ENCODE results near the gene SPPL3. TPM values are rescaled to one million over a fixed set of nuclear protein-coding genes. Genes with fewer than 3 reads are reported as not detected.

Gene SPPL3
- total RNA-seq, 1 donor from 2014 or later = 40.3 TPM

- H3K27ac Mint-ChIP-seq = no peak overlapping the region
- DNase-seq = no peak
- H3K4me1 Mint-ChIP-seq = peaks cover 17% of the 10 kb centered on the region
- peaks cover 77% of the 10 kb centered on the region for H3K36me3 Mint-ChIP-seq (ENCODE audit: low read depth)
- intact Hi-C loops (cut with micrococcal nuclease) = loop anchor here (10.0 kb wide), 1 partner anchor 284 kb away; the partner anchor contains the start of gene COX6A1
- H3K27me3 Mint-ChIP-seq = no peaks in the 10 kb centered on the region
- POLR2A ChIA-PET = no interaction called here
- no peaks in the 10 kb centered on the region for H3K9me3 Mint-ChIP-seq
- CTCF ChIA-PET = interaction anchor here (2.1 kb wide), 1 partner anchor 72 kb away, joined by 6 read pairs; no protein-coding TSS in a partner anchor
- no peak overlapping the region for H3K4me3 Mint-ChIP-seq
- ATAC-seq (ENCODE audit: low read depth) = no peak
- no peak for TF ChIP-seq CTCF (IDR thresholded peaks at IDR 0.05)
These were observed 185.1 kb downstream of the SPPL3 start for GRCh38 chr12:120719072-120719471.

- ATAC-seq (ENCODE audit: low read depth) (no peak), DNase-seq (no peak)
- no peak overlapping the region for H3K27ac Mint-ChIP-seq
- no peaks in the 10 kb centered on the region for H3K9me3 Mint-ChIP-seq
- TF ChIP-seq CTCF (IDR thresholded peaks at IDR 0.05) = no peak
- H3K36me3 Mint-ChIP-seq (ENCODE audit: low read depth) = peaks cover 79% of the 10 kb centered on the region
- no peak overlapping the region for H3K4me3 Mint-ChIP-seq
- ChIA-PET POLR2A (no interaction called here), CTCF (no interaction called here)
- peaks cover 24% of the 10 kb centered on the region for H3K4me1 Mint-ChIP-seq
- H3K27me3 Mint-ChIP-seq = no peaks in the 10 kb centered on the region
- intact Hi-C loops (cut with micrococcal nuclease) = loop anchor here (10.0 kb wide), 1 partner anchor 283 kb away; the partner anchor contains the start of gene COX6A1
These were observed 186.1 kb downstream of the SPPL3 start for GRCh38 chr12:120718055-120718454.

- Mint-ChIP-seq H3K4me3 (peak overlapping the region; percentile 42), H3K27me3 (no peaks in the 10 kb centered on the region), H3K27ac (peak overlapping the region; percentile 16), H3K36me3 (ENCODE audit: low read depth) (peaks cover 48% of the 10 kb centered on the region), H3K9me3 (no peaks in the 10 kb centered on the region), H3K4me1 (peaks cover 29% of the 10 kb centered on the region)
- ChIA-PET POLR2A (interaction anchor here (1.3 kb wide), 1 partner anchor 67 kb away, joined by 4 read pairs; no protein-coding TSS in a partner anchor), CTCF (interaction anchor here (0.7 to 3.9 kb wide), 5 partner anchors 66 to 258 kb away, joined by 4 to 35 read pairs (median 6); partner anchors contain the start of gene POP5)
- TF ChIP-seq CTCF (IDR thresholded peaks at IDR 0.05) = peak; percentile 59
- intact Hi-C loops (cut with micrococcal nuclease) = loop anchor here (1.0 to 10.0 kb wide), 6 partner anchors 27 to 398 kb away; partner anchors contain the start of genes COX6A1 and MLEC
- DNase-seq (no peak), ATAC-seq (ENCODE audit: low read depth) (peak; percentile 45)
These were observed 190.2 kb downstream of the SPPL3 start for GRCh38 chr12:120713861-120714482.

- H3K27me3 Mint-ChIP-seq = no peaks in the 10 kb centered on the region
- ATAC-seq (ENCODE audit: low read depth) = no peak
- ChIA-PET POLR2A (no interaction called here), CTCF (interaction anchor here (1.9 to 2.8 kb wide), 2 partner anchors 64 to 66 kb away, joined by 15 read pairs; no protein-coding TSS in a partner anchor)
- H3K27ac Mint-ChIP-seq = no peak overlapping the region
- DNase-seq = no peak
- H3K36me3 Mint-ChIP-seq (ENCODE audit: low read depth) = peaks cover 35% of the 10 kb centered on the region
- no peak for TF ChIP-seq CTCF (IDR thresholded peaks at IDR 0.05)
- H3K4me3 Mint-ChIP-seq = no peak overlapping the region
- peaks cover 29% of the 10 kb centered on the region for H3K4me1 Mint-ChIP-seq
- no peaks in the 10 kb centered on the region for H3K9me3 Mint-ChIP-seq
- intact Hi-C loops (cut with micrococcal nuclease) = loop anchor here (5.0 to 10.0 kb wide), 2 partner anchors 278 to 400 kb away; partner anchors contain the start of gene COX6A1
These were observed 191.5 kb downstream of the SPPL3 start for GRCh38 chr12:120712610-120713009.

Other genes with a start within 250 kb of the SPPL3 start
- gene MLEC, start 217.2 kb downstream of the SPPL3 start, total RNA-seq = 60.6 and 69.6 TPM in 2 replicates
- 17.3 and 18.5 TPM in 2 replicates for gene UNC119B, start 193.9 kb downstream of the SPPL3 start, total RNA-seq
- 9.4 and 11.1 TPM in 2 replicates for gene ACADS, start 178.5 kb downstream of the SPPL3 start, total RNA-seq
- gene HNF1A, start 74.2 kb upstream of the SPPL3 start, total RNA-seq = not detected in 2 replicates
- 23.7 and 24.8 TPM in 2 replicates for gene C12orf43, start 112.1 kb upstream of the SPPL3 start, total RNA-seq
- 0.86 and 1.4 TPM in 2 replicates for gene OASL, start 134.9 kb upstream of the SPPL3 start, total RNA-seq
- 2.7 and 5.3 TPM in 2 replicates for gene P2RX7, start 228.5 kb upstream of the SPPL3 start, total RNA-seq